Measurements from ENCODE around the gene CHSY3. TPM values are rescaled to one million over a fixed set of nuclear protein-coding genes. Genes with fewer than 3 reads are reported as not detected.

CHSY3 gene
- total RNA-seq, 4 donors from 2014 or later: 0.77 to 22.1 (median 2.8) TPM; not detected in 1

- Histone ChIP-seq H3K4me3 (no peak overlapping the region), H3K27me3 (no peaks in the 10 kb centered on the region), H3K36me3 (no peaks in the 10 kb centered on the region), H3K27ac (no peak overlapping the region), H3K9me3 (no peaks in the 10 kb centered on the region), H3K4me1 (no peaks in the 10 kb centered on the region)
- intact Hi-C loops (cut with DNase I; ENCODE audit: low total_unique reads): no loop called here
- no peak for DNase-seq
- TF ChIP-seq CTCF (IDR thresholded peaks at IDR 0.05) (no peak), POLR2A (IDR thresholded peaks at IDR 0.05) (no peak)
Observed at GRCh38 chr5:130096483-130096882, 192.2 kb downstream of the CHSY3 start.

DNA sequence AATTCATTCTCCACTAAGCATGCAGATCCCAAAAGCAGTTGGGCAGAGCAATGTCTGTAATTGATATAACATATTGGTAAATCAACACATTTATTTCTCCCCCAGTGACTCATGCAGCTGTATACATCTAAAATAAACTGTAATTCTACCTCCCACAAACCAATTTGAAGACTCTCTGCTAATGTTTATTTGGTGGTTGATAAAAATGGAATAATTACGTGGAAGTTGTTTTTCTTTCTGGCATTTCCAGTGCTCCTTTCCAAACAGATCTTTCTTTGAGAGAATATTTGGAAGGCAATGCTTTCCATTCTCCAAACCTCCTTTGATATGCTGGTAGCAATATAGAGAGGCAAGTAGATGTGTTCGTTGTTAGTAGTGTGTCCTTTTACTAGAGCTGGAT lies 194.7 kb downstream of the CHSY3 start:
- intact Hi-C loops (cut with DNase I; ENCODE audit: low total_unique reads): no loop called here
- TF ChIP-seq CTCF (IDR thresholded peaks at IDR 0.05): no peak
- TF ChIP-seq POLR2A (IDR thresholded peaks at IDR 0.05): no peak
- DNase-seq: no peak
- H3K9me3 ChIP-seq: no peaks in the 10 kb centered on the region
- no peak overlapping the region for H3K4me3 ChIP-seq
- no peaks in the 10 kb centered on the region for H3K4me1 ChIP-seq
- no peaks in the 10 kb centered on the region for H3K36me3 ChIP-seq
- H3K27me3 ChIP-seq: no peaks in the 10 kb centered on the region
- H3K27ac ChIP-seq: no peak overlapping the region

- TF ChIP-seq CTCF (IDR thresholded peaks at IDR 0.05) (no peak), POLR2A (IDR thresholded peaks at IDR 0.05) (no peak)
- Histone ChIP-seq H3K36me3 (no peaks in the 10 kb centered on the region), H3K27ac (no peak overlapping the region), H3K4me3 (no peak overlapping the region), H3K4me1 (no peaks in the 10 kb centered on the region), H3K9me3 (no peaks in the 10 kb centered on the region), H3K27me3 (no peaks in the 10 kb centered on the region)
- intact Hi-C loops (cut with DNase I; ENCODE audit: low total_unique reads): no loop called here
- no peak for DNase-seq
Observed at GRCh38 chr5:130102375-130102774, 198.1 kb downstream of the CHSY3 start.

DNA sequence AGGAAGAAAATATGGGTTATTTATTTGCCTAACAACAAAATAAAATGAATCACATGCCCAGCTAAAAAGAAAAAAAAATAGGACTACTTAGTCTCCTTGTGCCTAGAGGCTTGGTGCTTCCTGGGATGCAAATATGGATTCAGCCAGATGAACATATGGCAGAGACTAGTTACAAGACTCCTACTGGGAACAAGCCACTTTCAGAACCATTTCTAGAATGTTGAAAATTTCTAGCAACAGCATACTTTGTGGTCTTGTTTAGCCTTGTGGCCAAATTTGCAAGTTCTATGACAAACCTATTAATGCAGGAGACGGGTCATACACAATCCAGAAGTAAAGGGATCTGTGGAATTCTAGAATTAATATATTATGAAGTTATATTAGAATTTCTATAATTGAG lies 198.7 kb downstream of the CHSY3 start:
- no peak for DNase-seq
- Histone ChIP-seq H3K27me3 (no peaks in the 10 kb centered on the region), H3K36me3 (no peaks in the 10 kb centered on the region), H3K4me3 (no peak overlapping the region), H3K4me1 (no peaks in the 10 kb centered on the region), H3K27ac (no peak overlapping the region), H3K9me3 (no peaks in the 10 kb centered on the region)
- intact Hi-C loops (cut with DNase I; ENCODE audit: low total_unique reads): no loop called here
- no peak for TF ChIP-seq POLR2A (IDR thresholded peaks at IDR 0.05)
- TF ChIP-seq CTCF (IDR thresholded peaks at IDR 0.05): no peak

- no peak for DNase-seq
- no peaks in the 10 kb centered on the region for H3K36me3 ChIP-seq
- H3K4me3 ChIP-seq: no peak overlapping the region
- H3K27ac ChIP-seq: no peak overlapping the region
- TF ChIP-seq CTCF (IDR thresholded peaks at IDR 0.05): no peak
- TF ChIP-seq POLR2A (IDR thresholded peaks at IDR 0.05): no peak
- intact Hi-C loops (cut with DNase I; ENCODE audit: low total_unique reads): no loop called here
- H3K4me1 ChIP-seq: no peaks in the 10 kb centered on the region
- H3K9me3 ChIP-seq: no peaks in the 10 kb centered on the region
- no peaks in the 10 kb centered on the region for H3K27me3 ChIP-seq
Observed at GRCh38 chr5:130104895-130105688, 200.8 kb downstream of the CHSY3 start.
